ENCODE data around the gene RGS7BP.

The RGS7BP gene

GRCh38 chr5:64505769-64506566, at the start of gene RGS7BP:
Gene RGS7BP, plus strand, starts transcription at chr5:64506015. Its CDS starts 610 bp downstream, at chr5:64506625.
- FAIRE-seq (no peak), DNase-seq (ENCODE audit: extremely low spot score, insufficient read length, low read depth) (no peak)

- no peak for DNase-seq (ENCODE audit: extremely low spot score, insufficient read length, low read depth)
- no peak for FAIRE-seq
Measured at GRCh38 chr5:64457846-64458245, 48.0 kb upstream of the RGS7BP start.

- FAIRE-seq (no peak), DNase-seq (ENCODE audit: extremely low spot score, insufficient read length, low read depth) (no peak)
Measured at GRCh38 chr5:64458948-64459347, 46.9 kb upstream of the RGS7BP start.

GRCh38 chr5:64462391-64462790, 43.4 kb upstream of the RGS7BP start:
- FAIRE-seq: no peak
- no peak for DNase-seq (ENCODE audit: extremely low spot score, insufficient read length, low read depth)

GRCh38 chr5:64486163-64486562, 19.7 kb upstream of the RGS7BP start:
- FAIRE-seq: no peak
- no peak for DNase-seq (ENCODE audit: extremely low spot score, insufficient read length, low read depth)

- DNase-seq (ENCODE audit: extremely low spot score, insufficient read length, low read depth) (no peak), FAIRE-seq (no peak)
Measured at GRCh38 chr5:64487283-64487682, 18.5 kb upstream of the RGS7BP start.

GRCh38 chr5:64489857-64490256, 16.0 kb upstream of the RGS7BP start:
- no peak for FAIRE-seq

GRCh38 chr5:64497386-64497785, 8.4 kb upstream of the RGS7BP start:
- FAIRE-seq: no peak

More at GRCh38 chr5:64489857-64490256, 16.0 kb upstream of the RGS7BP start:
- no peak for DNase-seq (ENCODE audit: extremely low spot score, insufficient read length, low read depth)

GRCh38 chr5:64502196-64502595, 3.6 kb upstream of the RGS7BP start:
- DNase-seq (ENCODE audit: extremely low spot score, insufficient read length, low read depth) (no peak), FAIRE-seq (no peak)

More at GRCh38 chr5:64497386-64497785, 8.4 kb upstream of the RGS7BP start:
- no peak for DNase-seq (ENCODE audit: extremely low spot score, insufficient read length, low read depth)

GRCh38 chr5:64506567-64507263, 900 bp downstream of the RGS7BP start:
- DNase-seq (ENCODE audit: extremely low spot score, insufficient read length, low read depth): no peak
- no peak for FAIRE-seq

GRCh38 chr5:64507264-64507605, 1.4 kb downstream of the RGS7BP start:
- DNase-seq (ENCODE audit: extremely low spot score, insufficient read length, low read depth) (no peak), FAIRE-seq (no peak)

GRCh38 chr5:64509828-64510227, 4.0 kb downstream of the RGS7BP start:
- FAIRE-seq (no peak), DNase-seq (ENCODE audit: extremely low spot score, insufficient read length, low read depth) (no peak)

GRCh38 chr5:64513492-64513891, 7.7 kb downstream of the RGS7BP start:
- DNase-seq (ENCODE audit: extremely low spot score, insufficient read length, low read depth) (no peak), FAIRE-seq (no peak)

- no peak for FAIRE-seq
Measured at GRCh38 chr5:64514612-64515011, 8.8 kb downstream of the RGS7BP start.

GRCh38 chr5:64516216-64516615, 10.4 kb downstream of the RGS7BP start:
- FAIRE-seq (no peak), DNase-seq (ENCODE audit: extremely low spot score, insufficient read length, low read depth) (no peak)

More at GRCh38 chr5:64514612-64515011, 8.8 kb downstream of the RGS7BP start:
- no peak for DNase-seq (ENCODE audit: extremely low spot score, insufficient read length, low read depth)

GRCh38 chr5:64518793-64519192, 13.0 kb downstream of the RGS7BP start:
- DNase-seq (ENCODE audit: extremely low spot score, insufficient read length, low read depth) (no peak), FAIRE-seq (peak; percentile 60)

GRCh38 chr5:64519263-64519662, 13.4 kb downstream of the RGS7BP start:
- no peak for FAIRE-seq
- DNase-seq (ENCODE audit: extremely low spot score, insufficient read length, low read depth): no peak

- DNase-seq (ENCODE audit: extremely low spot score, insufficient read length, low read depth) (no peak), FAIRE-seq (no peak)
Measured at GRCh38 chr5:64526734-64527439, 21.1 kb downstream of the RGS7BP start.

- no peak for DNase-seq (ENCODE audit: extremely low spot score, insufficient read length, low read depth)
- no peak for FAIRE-seq
Measured at GRCh38 chr5:64530076-64530475, 24.3 kb downstream of the RGS7BP start.

GRCh38 chr5:64532212-64532611, 26.4 kb downstream of the RGS7BP start:
- no peak for FAIRE-seq
- no peak for DNase-seq (ENCODE audit: extremely low spot score, insufficient read length, low read depth)

- FAIRE-seq: no peak
- DNase-seq (ENCODE audit: extremely low spot score, insufficient read length, low read depth): no peak
Measured at GRCh38 chr5:64532657-64533056, 26.8 kb downstream of the RGS7BP start.

Measured in GM18507 (cell line).